MCF 10A (cell line): ENCODE results near the gene C19orf33. TPM values are rescaled to one million over a fixed set of nuclear protein-coding genes. Genes with fewer than 3 reads are reported as not detected.

Experiments
- BruUV-seq: library from RNA; stranded (reverse); fragments of 400-500 nt; replicated peaks from 2 replicates; lab custom pipeline; 2021; lab: Mats Ljungman, UMichigan
- CTCF ChIA-PET: fragments of 300-600 bp; sonication (Branson Sonifier 250); formaldehyde crosslinking; extraction: SDS; loops from one replicate; lab custom pipeline; 2021; ENCODE audit warnings: antibody characterized with exemption, inconsistent platforms; lab: Yijun Ruan, JAX
- POLR2A ChIA-PET: fragments of 300-600, 350-650 bp; sonication (Branson Sonifier 250); formaldehyde crosslinking; extraction: SDS; loops from one replicate; lab custom pipeline; 2020; ENCODE audit warnings: antibody characterized with exemption, inconsistent platforms; lab: Yijun Ruan, JAX
- DNase-seq: peaks from one replicate; pipeline ENCODE4 v3.0.0-alpha.2; 2018; ENCODE audit not compliant: unreplicated experiment
- H3K27ac Mint-ChIP-seq: one replicate; pipeline ENCODE4 v1.8.0; 2022; ENCODE audit warnings: mild to moderate bottlenecking, low read depth, mixed read lengths; ENCODE audit not compliant: unreplicated experiment
- H3K27me3 Mint-ChIP-seq: one replicate; pipeline ENCODE4 v1.8.0; 2022; ENCODE audit warnings: mixed read lengths; ENCODE audit not compliant: insufficient read depth, unreplicated experiment
- H3K36me3 Mint-ChIP-seq: one replicate; pipeline ENCODE4 v1.8.0; 2022; ENCODE audit warnings: mild to moderate bottlenecking, moderate library complexity, mixed read lengths; ENCODE audit not compliant: insufficient read depth, unreplicated experiment
- H3K4me1 Mint-ChIP-seq: one replicate; pipeline ENCODE4 v1.8.0; 2022; ENCODE audit warnings: mixed read lengths; ENCODE audit not compliant: insufficient read depth, unreplicated experiment
- H3K4me3 Mint-ChIP-seq: one replicate; pipeline ENCODE4 v1.8.0; 2022; ENCODE audit warnings: mild to moderate bottlenecking, moderate library complexity, mixed read lengths; ENCODE audit not compliant: unreplicated experiment
- H3K9me3 Mint-ChIP-seq: one replicate; pipeline ENCODE4 v1.8.0; 2022; ENCODE audit warnings: mixed read lengths; ENCODE audit not compliant: unreplicated experiment
- intact Hi-C: fragments of 100-400 bp; cut with micrococcal nuclease; formaldehyde crosslinking; loops from 2 replicates; pipeline ENCODE4 v1.14.1; 2022
- total RNA-seq: library from RNA; stranded (reverse); gene quantifications from 2 replicates; pipeline ENCODE4 v1.2.3, GENCODE V29; 2022
- TF ChIP-seq, protein P1 (sequence below): fragments of 200-600 bp; IDR thresholded peaks from one replicate; pipeline ENCODE4 v1.8.0; 2022; ENCODE audit warnings: antibody characterized with exemption, mild to moderate bottlenecking; ENCODE audit not compliant: unreplicated experiment

C19orf33 gene
- total RNA-seq, 1 experiment from 2014 or later = 343 TPM

DNA sequence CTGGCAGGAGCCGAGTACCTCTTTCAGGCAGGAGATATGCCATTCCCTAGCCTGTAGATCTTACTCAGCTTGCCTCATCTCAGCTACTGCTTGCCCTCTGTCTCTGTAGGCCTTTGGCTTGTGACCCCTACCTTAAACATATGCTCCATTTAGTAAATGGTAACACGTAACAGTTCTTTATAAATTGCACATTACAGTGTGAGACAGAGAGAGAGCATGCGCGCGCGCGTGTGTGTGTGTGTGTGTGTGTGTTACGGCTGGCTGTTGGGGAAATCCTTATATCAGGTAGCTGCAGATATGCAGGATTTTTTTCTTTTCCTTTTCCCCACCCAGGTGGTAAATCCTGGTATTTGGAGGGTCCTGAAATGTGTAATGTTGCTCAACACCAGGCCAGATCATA lies 35.5 kb upstream of the C19orf33 start:
- no TSS peak for BruUV-seq
- Mint-ChIP-seq H3K9me3 (no peaks in the 10 kb centered on the region), H3K4me3 (peak overlapping the region; percentile 78), H3K4me1 (peaks cover 40% of the 10 kb centered on the region), H3K27me3 (no peaks in the 10 kb centered on the region), H3K36me3 (peaks cover 12% of the 10 kb centered on the region), H3K27ac (peak overlapping the region; percentile 89)
- ChIA-PET CTCF (interaction anchor here (0.6 to 2.4 kb wide), 4 partner anchors 24 to 366 kb away, joined by 3 to 7 read pairs (median 3); partner anchors contain the start of gene CATSPERG), POLR2A (interaction anchor here (0.8 to 5.8 kb wide), 4 partner anchors 7 to 52 kb away, joined by 3 to 82 read pairs (median 44); partner anchors contain the start of gene KCNK6)
- DNase-seq = no peak
- TF ChIP-seq, protein P1, sequence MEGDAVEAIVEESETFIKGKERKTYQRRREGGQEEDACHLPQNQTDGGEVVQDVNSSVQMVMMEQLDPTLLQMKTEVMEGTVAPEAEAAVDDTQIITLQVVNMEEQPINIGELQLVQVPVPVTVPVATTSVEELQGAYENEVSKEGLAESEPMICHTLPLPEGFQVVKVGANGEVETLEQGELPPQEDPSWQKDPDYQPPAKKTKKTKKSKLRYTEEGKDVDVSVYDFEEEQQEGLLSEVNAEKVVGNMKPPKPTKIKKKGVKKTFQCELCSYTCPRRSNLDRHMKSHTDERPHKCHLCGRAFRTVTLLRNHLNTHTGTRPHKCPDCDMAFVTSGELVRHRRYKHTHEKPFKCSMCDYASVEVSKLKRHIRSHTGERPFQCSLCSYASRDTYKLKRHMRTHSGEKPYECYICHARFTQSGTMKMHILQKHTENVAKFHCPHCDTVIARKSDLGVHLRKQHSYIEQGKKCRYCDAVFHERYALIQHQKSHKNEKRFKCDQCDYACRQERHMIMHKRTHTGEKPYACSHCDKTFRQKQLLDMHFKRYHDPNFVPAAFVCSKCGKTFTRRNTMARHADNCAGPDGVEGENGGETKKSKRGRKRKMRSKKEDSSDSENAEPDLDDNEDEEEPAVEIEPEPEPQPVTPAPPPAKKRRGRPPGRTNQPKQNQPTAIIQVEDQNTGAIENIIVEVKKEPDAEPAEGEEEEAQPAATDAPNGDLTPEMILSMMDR = no peak
- intact Hi-C loops = no loop called here

DNA sequence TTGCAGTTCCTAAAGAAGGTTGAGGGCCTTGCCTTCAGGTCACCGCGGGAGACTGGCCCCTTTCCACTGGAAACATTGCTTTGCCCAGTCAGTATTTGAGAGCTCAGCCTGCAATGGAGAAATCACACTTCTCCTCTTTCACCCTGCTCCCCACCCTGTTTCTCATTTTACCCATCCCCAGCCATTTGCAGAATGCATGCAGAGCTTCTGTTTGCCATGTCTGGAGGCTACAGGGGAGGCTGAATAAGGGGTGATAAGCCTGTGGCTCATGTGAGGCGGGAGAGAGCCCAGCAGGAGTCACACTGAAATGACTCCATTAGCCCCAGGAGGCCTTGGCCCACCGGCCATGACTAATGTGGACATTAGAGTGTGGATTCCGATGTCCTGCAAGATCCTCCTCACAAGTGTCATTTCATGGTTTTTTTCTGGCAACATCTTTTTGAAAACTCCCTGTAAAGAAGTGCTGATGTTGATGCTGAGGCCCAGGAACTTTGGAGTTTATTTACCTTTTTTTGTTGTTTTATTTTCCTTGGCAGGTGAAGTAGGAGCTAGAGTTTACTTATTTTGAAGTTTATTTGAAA lies 33.4 kb upstream of the C19orf33 start:
- H3K9me3 Mint-ChIP-seq = no peaks in the 10 kb centered on the region
- intact Hi-C loops = no loop called here
- peak; percentile 35 for DNase-seq
- ChIA-PET POLR2A (interaction anchor here (0.7 to 1.0 kb wide), 3 partner anchors 11 to 26 kb away, joined by 3 to 4 read pairs (median 3); no protein-coding TSS in a partner anchor), CTCF (interaction anchor here (0.5 to 1.2 kb wide), 4 partner anchors 20 to 874 kb away, joined by 3 to 4 read pairs (median 4); partner anchors contain the start of gene GGN)
- no TSS peak for BruUV-seq
- H3K4me1 Mint-ChIP-seq = peaks cover 35% of the 10 kb centered on the region
- TF ChIP-seq, protein P1 = no peak
- no peak overlapping the region for H3K4me3 Mint-ChIP-seq
- H3K36me3 Mint-ChIP-seq = peaks cover 12% of the 10 kb centered on the region
- no peak overlapping the region for H3K27ac Mint-ChIP-seq
- no peaks in the 10 kb centered on the region for H3K27me3 Mint-ChIP-seq

DNA sequence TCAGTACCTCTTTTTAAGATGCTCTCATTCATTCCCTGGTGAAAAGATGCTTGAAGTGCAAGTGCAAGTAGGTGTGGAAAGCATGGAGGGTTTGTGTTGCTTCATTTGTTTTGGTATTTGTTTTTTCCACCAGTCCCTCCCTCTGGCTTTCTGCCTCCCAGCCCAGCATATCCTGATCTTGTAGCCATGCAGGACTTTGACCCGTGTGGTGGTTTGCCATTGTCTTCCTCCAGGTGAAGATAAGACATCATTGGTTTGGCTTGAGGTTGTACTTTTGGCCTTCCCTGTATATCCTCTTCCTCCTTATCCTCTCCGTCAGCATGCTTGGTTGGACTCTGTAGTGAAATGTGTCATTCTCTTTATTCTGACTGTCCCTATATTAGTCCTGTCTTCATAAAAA lies 30.6 kb upstream of the C19orf33 start:
- peaks cover 11% of the 10 kb centered on the region for H3K4me1 Mint-ChIP-seq
- POLR2A ChIA-PET = interaction anchor here (4.6 kb wide), 1 partner anchor 7 kb away, joined by 43 read pairs; the partner anchor contains the start of gene SPINT2
- CTCF ChIA-PET = no interaction called here

DNA sequence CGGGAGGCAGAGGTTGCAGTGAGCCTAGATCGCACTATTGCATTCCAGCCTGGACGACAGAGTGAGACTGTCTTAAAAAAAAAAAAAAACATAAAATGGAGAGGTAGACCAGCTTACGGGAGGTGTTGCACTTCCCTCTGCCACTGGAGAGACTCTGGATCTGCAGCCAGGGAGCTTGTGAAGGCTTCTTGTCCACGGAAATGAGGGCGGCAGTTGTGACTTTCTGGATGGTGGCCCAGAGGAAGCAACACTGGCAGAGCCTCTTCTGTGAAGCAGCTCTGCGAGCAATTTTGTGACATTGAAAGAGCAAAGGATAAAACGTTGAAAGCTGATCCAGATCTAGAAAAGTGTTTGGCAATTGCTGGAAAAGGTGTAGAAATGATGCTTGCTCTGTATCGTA lies 29.3 kb upstream of the C19orf33 start:
- Mint-ChIP-seq H3K9me3 (no peaks in the 10 kb centered on the region), H3K4me1 (peaks cover 11% of the 10 kb centered on the region), H3K36me3 (peaks cover 12% of the 10 kb centered on the region), H3K27ac (no peak overlapping the region), H3K4me3 (no peak overlapping the region), H3K27me3 (no peaks in the 10 kb centered on the region)
- BruUV-seq = no TSS peak
- ChIA-PET CTCF (interaction anchor here (0.7 to 1.1 kb wide), 2 partner anchors 16 to 17 kb away, joined by 3 to 4 read pairs; no protein-coding TSS in a partner anchor), POLR2A (interaction anchor here (0.7 to 4.6 kb wide), 3 partner anchors 8 to 1116 kb away, joined by 3 to 43 read pairs (median 3); partner anchors contain the start of genes MED29, PAF1 and SPINT2)
- intact Hi-C loops = no loop called here
- TF ChIP-seq, protein P1 = no peak
- DNase-seq = no peak

More for the DNA sequence above, 30.6 kb upstream of the C19orf33 start:
- intact Hi-C loops = no loop called here
- no peak for DNase-seq
- Mint-ChIP-seq H3K36me3 (peaks cover 12% of the 10 kb centered on the region), H3K27me3 (no peaks in the 10 kb centered on the region), H3K27ac (peak overlapping the region; percentile 63), H3K4me3 (no peak overlapping the region), H3K9me3 (no peaks in the 10 kb centered on the region)
- TF ChIP-seq, protein P1 = no peak
- BruUV-seq = no TSS peak
